Liver (tissue), 9 donors: ENCODE data around the gene ADSS2. TPM values are rescaled to one million over a fixed set of nuclear protein-coding genes. Genes with fewer than 3 reads are reported as not detected.

ENCODE experiments used
- DNase-seq: peaks from one replicate; pipeline ENCODE4 v3.0.0-alpha.2; 2017; ENCODE audit warnings: low spot score
- H3K27ac ChIP-seq, 2 donors: one replicate each; pipeline ENCODE4 v1.7.0; 2013; ENCODE audit warnings: inconsistent platforms in 2 of 2, low read length in 2 of 2, control low read depth in 1 of 2, low read depth in 1 of 2, mild to moderate bottlenecking in 1 of 2
- H3K27me3 ChIP-seq, 4 donors: one replicate each; pipeline versions ENCODE4 v1.6.1 to v1.7.0; 2013; ENCODE audit warnings: low read length in 3 of 4, inconsistent platforms in 1 of 4, mild to moderate bottlenecking in 1 of 4, moderate library complexity in 1 of 4; ENCODE audit not compliant: control insufficient read depth in 4 of 4, insufficient read depth in 4 of 4
- H3K36me3 ChIP-seq, 4 donors: one replicate each; pipeline versions ENCODE4 v1.6.1 to v1.7.0; 2013; ENCODE audit warnings: low read length in 3 of 4, mild to moderate bottlenecking in 3 of 4, low read depth in 1 of 4, moderate library complexity in 1 of 4; ENCODE audit not compliant: control insufficient read depth in 4 of 4, insufficient read depth in 3 of 4
- H3K4me1 ChIP-seq, 4 donors: one replicate each; pipeline versions ENCODE4 v1.6.1 to v1.7.0; 2013; ENCODE audit warnings: low read length in 3 of 4, mild to moderate bottlenecking in 3 of 4, moderate library complexity in 1 of 4; ENCODE audit not compliant: control insufficient read depth in 4 of 4, insufficient read depth in 4 of 4
- H3K4me3 ChIP-seq, 3 donors: one replicate each; pipeline versions ENCODE4 v1.6.1 to v1.7.0; 2013; ENCODE audit warnings: low read length in 3 of 3, control low read depth in 1 of 3, low read depth in 1 of 3, mild to moderate bottlenecking in 1 of 3
- H3K9ac ChIP-seq, 2 donors: one replicate each; pipeline ENCODE4 v1.7.0; 2013; ENCODE audit warnings: low read length in 2 of 2, mild to moderate bottlenecking in 2 of 2, moderate library complexity in 2 of 2, control low read depth in 1 of 2, low read depth in 1 of 2
- H3K9me3 ChIP-seq, 4 donors: one replicate each; pipeline versions ENCODE4 v1.6.1 to v1.7.0; 2013; ENCODE audit warnings: low read length in 3 of 4; ENCODE audit not compliant: control insufficient read depth in 4 of 4
- FOXA1 ChIP-seq: IDR thresholded peaks from 2 replicates; pipeline ENCODE4 v1.6.1; 2016; ENCODE audit warnings: antibody characterized with exemption
- FOXA2 ChIP-seq: IDR thresholded peaks from 2 replicates; pipeline ENCODE4 v1.6.1; 2016; ENCODE audit warnings: antibody characterized with exemption
- HNF4A ChIP-seq, 2 donors: conservative IDR thresholded peaks; 2 replicates each; pipeline ENCODE4 v1.6.1; 2016; ENCODE audit warnings: antibody characterized with exemption in 2 of 2, mild to moderate bottlenecking in 2 of 2
- HNF4G ChIP-seq: IDR thresholded peaks from 2 replicates; pipeline ENCODE4 v1.6.1; 2016; ENCODE audit warnings: antibody characterized with exemption
- JUND ChIP-seq, 2 donors: IDR thresholded peaks; 2 replicates each; pipeline ENCODE4 v1.6.1; 2016; ENCODE audit warnings: antibody characterized with exemption in 2 of 2
- NR2F2 ChIP-seq: IDR thresholded peaks from 2 replicates; pipeline ENCODE4 v1.6.1; 2016; ENCODE audit warnings: antibody characterized with exemption
- RAD21 ChIP-seq, 2 donors: IDR thresholded peaks; 2 replicates each; pipeline ENCODE4 v1.6.1; 2016; ENCODE audit warnings: antibody characterized with exemption in 2 of 2, mild to moderate bottlenecking in 2 of 2
- RXRA ChIP-seq, 2 donors: IDR thresholded peaks; 2 replicates each; pipeline ENCODE4 v1.6.1; 2017 to 2018; ENCODE audit warnings: antibody characterized with exemption in 2 of 2, mild to moderate bottlenecking in 1 of 2
- SP1 ChIP-seq: IDR thresholded peaks from 2 replicates; pipeline ENCODE4 v1.6.1; 2018; ENCODE audit warnings: antibody characterized with exemption, mild to moderate bottlenecking
- TAF1 ChIP-seq: conservative IDR thresholded peaks from 2 replicates; pipeline ENCODE4 v1.6.1; 2016; ENCODE audit warnings: antibody characterized with exemption, mild to moderate bottlenecking
- YY1 ChIP-seq: IDR thresholded peaks from 2 replicates; pipeline ENCODE4 v1.6.1; 2016; ENCODE audit warnings: antibody characterized with exemption, mild to moderate bottlenecking
- WGBS: extraction: QIAGEN DNeasy Blood & Tissue Kit; methylation state at CpG from one replicate; pipeline ENCODE4 v1.1.7; 2013; 5-methylcytosine and 5-hydroxymethylcytosine counted together
- polyA plus RNA-seq, 2 donors: library from polyadenylated mRNA; stranded (reverse) in 1 of 2; unstranded in 1 of 2; fragments of 200-250 nt in 1 of 2; fragments of >200 nt in 1 of 2; fragmentation: Nextera tagmentation in 1 of 2; extraction: Ambion mirVana in 1 of 2; gene quantifications; one replicate each; pipeline versions ENCODE4 v1.2.1 to v1.2.3, GENCODE V29; 2013 to 2015
- total RNA-seq, 2 donors: library from RNA; depleted of rRNA; stranded (reverse); fragments of >200 nt; gene quantifications; one replicate each; pipeline ENCODE4 v1.2.3, GENCODE V29; 2014
- TF ChIP-seq, protein P1 (sequence below): IDR thresholded peaks from 2 replicates; pipeline ENCODE4 v1.6.1; 2016; ENCODE audit warnings: antibody characterized with exemption
- TF ChIP-seq, protein P2 (sequence below): fragments of 150-350 bp; IDR thresholded peaks from 2 replicates; pipeline ENCODE4 v1.5.1; 2017; ENCODE audit warnings: improper control_type of control experiment, low read depth, low read length; ENCODE audit not compliant: missing input control
- TF ChIP-seq, protein P3 (sequence below): IDR thresholded peaks from 2 replicates; pipeline ENCODE4 v1.6.1; 2016; ENCODE audit warnings: antibody characterized with exemption
- TF ChIP-seq, protein P4 (sequence below): IDR thresholded peaks from 2 replicates; pipeline ENCODE4 v1.6.1; 2016; ENCODE audit warnings: antibody characterized with exemption, mild to moderate bottlenecking
- TF ChIP-seq, protein P5 (sequence below): IDR thresholded peaks from 2 replicates; pipeline ENCODE4 v1.6.1; 2016; ENCODE audit warnings: antibody characterized with exemption
- donor health status: healthy.
- donor health status: healthy.
- donor health status: healthy.
- donor health status: healthy.
- donor health status: healthy.

The ADSS2 gene
- total and polyA plus RNA-seq, 4 donors = 7.3 to 17.3 (median 12.6) TPM

DNA sequence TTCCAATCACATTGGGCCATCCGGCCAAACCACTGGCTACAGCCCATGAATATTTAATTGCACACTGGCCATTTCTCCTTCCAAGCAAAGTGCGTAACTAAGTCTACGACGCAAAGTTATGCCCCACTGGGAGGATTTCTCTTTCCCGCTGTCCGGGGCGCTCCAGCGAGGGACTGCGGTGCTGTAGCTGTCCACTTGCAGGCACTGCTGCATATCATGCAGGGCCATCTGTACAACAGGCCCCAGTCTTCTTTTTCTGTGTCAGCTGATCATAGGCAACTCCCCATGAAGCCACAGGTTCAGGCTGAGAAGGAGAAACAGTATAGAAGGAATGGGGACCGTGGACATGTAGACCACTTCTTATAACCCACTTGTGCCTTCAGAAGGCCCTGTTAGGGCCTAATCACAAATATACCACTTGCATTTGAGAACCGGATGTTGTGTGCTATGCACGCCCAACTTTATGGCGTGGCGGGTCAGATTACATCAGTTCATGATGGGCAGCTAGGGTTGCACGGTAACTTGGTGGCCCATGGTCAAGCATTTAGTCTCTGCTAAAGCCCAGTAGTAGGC, 58.0 kb downstream of the ADSS2 start:
- TF ChIP-seq, protein P1, sequence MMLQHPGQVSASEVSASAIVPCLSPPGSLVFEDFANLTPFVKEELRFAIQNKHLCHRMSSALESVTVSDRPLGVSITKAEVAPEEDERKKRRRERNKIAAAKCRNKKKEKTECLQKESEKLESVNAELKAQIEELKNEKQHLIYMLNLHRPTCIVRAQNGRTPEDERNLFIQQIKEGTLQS = no peak
- TF ChIP-seq SP1 (no peak), FOXA1 (no peak), RAD21 (IDR thresholded peaks at IDR 0.05) (no peak), NR2F2 (no peak), HNF4A (conservative IDR thresholded peaks at IDR 0.05) (no peak), FOXA2 (no peak), YY1 (no peak), TAF1 (no peak)
- TF ChIP-seq, protein P2, sequence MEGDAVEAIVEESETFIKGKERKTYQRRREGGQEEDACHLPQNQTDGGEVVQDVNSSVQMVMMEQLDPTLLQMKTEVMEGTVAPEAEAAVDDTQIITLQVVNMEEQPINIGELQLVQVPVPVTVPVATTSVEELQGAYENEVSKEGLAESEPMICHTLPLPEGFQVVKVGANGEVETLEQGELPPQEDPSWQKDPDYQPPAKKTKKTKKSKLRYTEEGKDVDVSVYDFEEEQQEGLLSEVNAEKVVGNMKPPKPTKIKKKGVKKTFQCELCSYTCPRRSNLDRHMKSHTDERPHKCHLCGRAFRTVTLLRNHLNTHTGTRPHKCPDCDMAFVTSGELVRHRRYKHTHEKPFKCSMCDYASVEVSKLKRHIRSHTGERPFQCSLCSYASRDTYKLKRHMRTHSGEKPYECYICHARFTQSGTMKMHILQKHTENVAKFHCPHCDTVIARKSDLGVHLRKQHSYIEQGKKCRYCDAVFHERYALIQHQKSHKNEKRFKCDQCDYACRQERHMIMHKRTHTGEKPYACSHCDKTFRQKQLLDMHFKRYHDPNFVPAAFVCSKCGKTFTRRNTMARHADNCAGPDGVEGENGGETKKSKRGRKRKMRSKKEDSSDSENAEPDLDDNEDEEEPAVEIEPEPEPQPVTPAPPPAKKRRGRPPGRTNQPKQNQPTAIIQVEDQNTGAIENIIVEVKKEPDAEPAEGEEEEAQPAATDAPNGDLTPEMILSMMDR = no peak
- TF ChIP-seq, protein P3, sequence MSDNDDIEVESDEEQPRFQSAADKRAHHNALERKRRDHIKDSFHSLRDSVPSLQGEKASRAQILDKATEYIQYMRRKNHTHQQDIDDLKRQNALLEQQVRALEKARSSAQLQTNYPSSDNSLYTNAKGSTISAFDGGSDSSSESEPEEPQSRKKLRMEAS = no peak
- TF ChIP-seq, protein P4, sequence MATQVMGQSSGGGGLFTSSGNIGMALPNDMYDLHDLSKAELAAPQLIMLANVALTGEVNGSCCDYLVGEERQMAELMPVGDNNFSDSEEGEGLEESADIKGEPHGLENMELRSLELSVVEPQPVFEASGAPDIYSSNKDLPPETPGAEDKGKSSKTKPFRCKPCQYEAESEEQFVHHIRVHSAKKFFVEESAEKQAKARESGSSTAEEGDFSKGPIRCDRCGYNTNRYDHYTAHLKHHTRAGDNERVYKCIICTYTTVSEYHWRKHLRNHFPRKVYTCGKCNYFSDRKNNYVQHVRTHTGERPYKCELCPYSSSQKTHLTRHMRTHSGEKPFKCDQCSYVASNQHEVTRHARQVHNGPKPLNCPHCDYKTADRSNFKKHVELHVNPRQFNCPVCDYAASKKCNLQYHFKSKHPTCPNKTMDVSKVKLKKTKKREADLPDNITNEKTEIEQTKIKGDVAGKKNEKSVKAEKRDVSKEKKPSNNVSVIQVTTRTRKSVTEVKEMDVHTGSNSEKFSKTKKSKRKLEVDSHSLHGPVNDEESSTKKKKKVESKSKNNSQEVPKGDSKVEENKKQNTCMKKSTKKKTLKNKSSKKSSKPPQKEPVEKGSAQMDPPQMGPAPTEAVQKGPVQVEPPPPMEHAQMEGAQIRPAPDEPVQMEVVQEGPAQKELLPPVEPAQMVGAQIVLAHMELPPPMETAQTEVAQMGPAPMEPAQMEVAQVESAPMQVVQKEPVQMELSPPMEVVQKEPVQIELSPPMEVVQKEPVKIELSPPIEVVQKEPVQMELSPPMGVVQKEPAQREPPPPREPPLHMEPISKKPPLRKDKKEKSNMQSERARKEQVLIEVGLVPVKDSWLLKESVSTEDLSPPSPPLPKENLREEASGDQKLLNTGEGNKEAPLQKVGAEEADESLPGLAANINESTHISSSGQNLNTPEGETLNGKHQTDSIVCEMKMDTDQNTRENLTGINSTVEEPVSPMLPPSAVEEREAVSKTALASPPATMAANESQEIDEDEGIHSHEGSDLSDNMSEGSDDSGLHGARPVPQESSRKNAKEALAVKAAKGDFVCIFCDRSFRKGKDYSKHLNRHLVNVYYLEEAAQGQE = no peak
- Histone ChIP-seq H3K9ac (no peak overlapping the region), H3K4me3 (no peak overlapping the region), H3K27ac (no peak overlapping the region), H3K4me1 (no peaks in the 10 kb centered on the region), H3K36me3 (no peaks in the 10 kb centered on the region), H3K27me3 (no peaks in the 10 kb centered on the region), H3K9me3 (no peaks in the 10 kb centered on the region)
- no peak for DNase-seq
- 96% methylated on average over 15 of the region's 15 CpGs for WGBS

DNA sequence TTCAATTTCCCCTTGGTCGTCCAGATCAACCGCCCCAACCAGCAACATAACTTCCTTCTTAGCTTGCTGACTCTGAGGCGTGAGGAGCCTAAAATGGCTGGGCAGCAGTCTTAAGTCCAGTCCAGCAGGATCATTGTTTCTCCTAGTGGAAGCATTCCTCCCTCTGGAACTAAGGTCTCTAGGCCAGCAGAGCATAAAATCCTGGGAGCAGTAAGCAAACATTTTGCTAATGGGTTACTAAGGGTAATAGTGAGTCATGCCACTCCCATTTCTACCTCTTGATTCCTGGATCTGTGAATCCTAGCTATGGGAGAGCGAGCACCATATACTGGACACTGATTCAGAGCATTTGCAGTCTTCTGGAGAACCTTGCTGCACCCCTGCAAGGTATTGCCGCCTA, 59.9 kb downstream of the ADSS2 start:
- 94% methylated on average over 5 of the region's 5 CpGs for WGBS
- no peak for DNase-seq
- H3K27ac ChIP-seq = no peak overlapping the region

More for the DNA sequence above, 59.9 kb downstream of the ADSS2 start:
- Histone ChIP-seq H3K36me3 (no peaks in the 10 kb centered on the region), H3K9me3 (no peaks in the 10 kb centered on the region), H3K9ac (no peak overlapping the region), H3K27me3 (no peaks in the 10 kb centered on the region), H3K4me1 (no peaks in the 10 kb centered on the region), H3K4me3 (no peak overlapping the region)
- no peak for TF ChIP-seq JUND (IDR thresholded peaks at IDR 0.05)
- TF ChIP-seq, protein P4 = no peak
- TF ChIP-seq, protein P5, sequence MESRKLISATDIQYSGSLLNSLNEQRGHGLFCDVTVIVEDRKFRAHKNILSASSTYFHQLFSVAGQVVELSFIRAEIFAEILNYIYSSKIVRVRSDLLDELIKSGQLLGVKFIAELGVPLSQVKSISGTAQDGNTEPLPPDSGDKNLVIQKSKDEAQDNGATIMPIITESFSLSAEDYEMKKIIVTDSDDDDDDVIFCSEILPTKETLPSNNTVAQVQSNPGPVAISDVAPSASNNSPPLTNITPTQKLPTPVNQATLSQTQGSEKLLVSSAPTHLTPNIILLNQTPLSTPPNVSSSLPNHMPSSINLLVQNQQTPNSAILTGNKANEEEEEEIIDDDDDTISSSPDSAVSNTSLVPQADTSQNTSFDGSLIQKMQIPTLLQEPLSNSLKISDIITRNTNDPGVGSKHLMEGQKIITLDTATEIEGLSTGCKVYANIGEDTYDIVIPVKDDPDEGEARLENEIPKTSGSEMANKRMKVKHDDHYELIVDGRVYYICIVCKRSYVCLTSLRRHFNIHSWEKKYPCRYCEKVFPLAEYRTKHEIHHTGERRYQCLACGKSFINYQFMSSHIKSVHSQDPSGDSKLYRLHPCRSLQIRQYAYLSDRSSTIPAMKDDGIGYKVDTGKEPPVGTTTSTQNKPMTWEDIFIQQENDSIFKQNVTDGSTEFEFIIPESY = no peak
- no peak for TF ChIP-seq FOXA2
- no peak for TF ChIP-seq HNF4A (conservative IDR thresholded peaks at IDR 0.05)
- TF ChIP-seq YY1 = no peak
- TF ChIP-seq, protein P2 = no peak
- no peak for TF ChIP-seq NR2F2
- no peak for TF ChIP-seq HNF4G
- TF ChIP-seq RXRA (IDR thresholded peaks at IDR 0.05) = no peak
- TF ChIP-seq, protein P1 = no peak
